SK-N-SH (cell line): ENCODE results near the gene SPRING1.

Experiments used
- CTCF ChIP-seq: fragments of 200-600 bp; sonication (generic); IDR thresholded peaks from 2 replicates; pipeline ENCODE4 v1.6.1; 2017; ENCODE audit warnings: antibody characterized with exemption, mild to moderate bottlenecking, moderate library complexity
- TAF1 ChIP-seq: IDR thresholded peaks from 2 replicates; pipeline ENCODE4 v1.6.1; 2012; ENCODE audit warnings: low read depth, mild to moderate bottlenecking, low read length, moderate library complexity, borderline replicate concordance
- USF2 ChIP-seq: fragments of 150-350 bp; IDR thresholded peaks from 2 replicates; pipeline ENCODE4 v1.6.1; 2017; ENCODE audit warnings: antibody characterized with exemption, low read length, low read depth, borderline replicate concordance

- TF ChIP-seq TAF1 (no peak), CTCF (peak; percentile 42; the same call in 1 of the 2 replicates), USF2 (no peak)
Observed at GRCh38 chr12:116697305-116697704, 40.6 kb downstream of the SPRING1 start.
